ENCODE measurements around the gene ELFN1. TPM values are rescaled to one million over a fixed set of nuclear protein-coding genes. Genes with fewer than 3 reads are reported as not detected.

ELFN1 gene
- polyA plus RNA-seq, 1 donor = 6.7 TPM

Other genes with a start within 250 kb of the ELFN1 start
- 7.4 TPM for gene MICALL2, start 210.8 kb upstream of the ELFN1 start, polyA plus RNA-seq (ENCODE audit: insufficient read length)
- gene INTS1, start 165.9 kb upstream of the ELFN1 start, polyA plus RNA-seq (ENCODE audit: insufficient read length) = 55.6 TPM
- gene MAFK, start 139.6 kb upstream of the ELFN1 start, polyA plus RNA-seq (ENCODE audit: insufficient read length) = 13.0 TPM
- 0.92 TPM for gene TMEM184A, start 114.1 kb upstream of the ELFN1 start, polyA plus RNA-seq (ENCODE audit: insufficient read length)
- 18.7 TPM for gene PSMG3, start 100.2 kb upstream of the ELFN1 start, polyA plus RNA-seq (ENCODE audit: insufficient read length)

Data from hindlimb muscle (tissue), 1 donor.